ENCODE data around the gene RPS6KA2. TPM values are rescaled to one million over a fixed set of nuclear protein-coding genes. Genes with fewer than 3 reads are reported as not detected.

The RPS6KA2 gene
- total and polyA plus RNA-seq, 2 experiments from 2014 or later, result 12.5 to 25.3 TPM

DNA sequence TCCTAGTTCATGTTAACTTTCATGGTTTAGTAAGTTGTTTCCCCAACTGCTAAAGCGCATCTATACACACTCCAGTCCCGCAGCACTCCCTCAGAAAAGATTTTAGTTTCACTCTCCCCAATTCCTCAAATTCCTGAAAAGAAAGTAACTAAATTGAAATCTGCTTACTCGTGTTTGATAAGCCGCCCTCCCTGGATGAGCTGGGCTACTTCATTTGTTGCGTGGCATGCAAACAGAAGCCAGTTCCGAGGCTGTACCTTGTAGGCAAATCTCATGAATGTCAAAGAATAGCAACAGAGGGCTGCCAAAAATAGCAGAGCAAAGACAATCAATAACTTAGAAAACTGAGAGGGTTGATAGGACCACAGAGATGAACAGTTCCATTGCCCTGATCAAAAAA, 261.2 kb downstream of the RPS6KA2 start (continued):
- TF ChIP-seq, protein P1, sequence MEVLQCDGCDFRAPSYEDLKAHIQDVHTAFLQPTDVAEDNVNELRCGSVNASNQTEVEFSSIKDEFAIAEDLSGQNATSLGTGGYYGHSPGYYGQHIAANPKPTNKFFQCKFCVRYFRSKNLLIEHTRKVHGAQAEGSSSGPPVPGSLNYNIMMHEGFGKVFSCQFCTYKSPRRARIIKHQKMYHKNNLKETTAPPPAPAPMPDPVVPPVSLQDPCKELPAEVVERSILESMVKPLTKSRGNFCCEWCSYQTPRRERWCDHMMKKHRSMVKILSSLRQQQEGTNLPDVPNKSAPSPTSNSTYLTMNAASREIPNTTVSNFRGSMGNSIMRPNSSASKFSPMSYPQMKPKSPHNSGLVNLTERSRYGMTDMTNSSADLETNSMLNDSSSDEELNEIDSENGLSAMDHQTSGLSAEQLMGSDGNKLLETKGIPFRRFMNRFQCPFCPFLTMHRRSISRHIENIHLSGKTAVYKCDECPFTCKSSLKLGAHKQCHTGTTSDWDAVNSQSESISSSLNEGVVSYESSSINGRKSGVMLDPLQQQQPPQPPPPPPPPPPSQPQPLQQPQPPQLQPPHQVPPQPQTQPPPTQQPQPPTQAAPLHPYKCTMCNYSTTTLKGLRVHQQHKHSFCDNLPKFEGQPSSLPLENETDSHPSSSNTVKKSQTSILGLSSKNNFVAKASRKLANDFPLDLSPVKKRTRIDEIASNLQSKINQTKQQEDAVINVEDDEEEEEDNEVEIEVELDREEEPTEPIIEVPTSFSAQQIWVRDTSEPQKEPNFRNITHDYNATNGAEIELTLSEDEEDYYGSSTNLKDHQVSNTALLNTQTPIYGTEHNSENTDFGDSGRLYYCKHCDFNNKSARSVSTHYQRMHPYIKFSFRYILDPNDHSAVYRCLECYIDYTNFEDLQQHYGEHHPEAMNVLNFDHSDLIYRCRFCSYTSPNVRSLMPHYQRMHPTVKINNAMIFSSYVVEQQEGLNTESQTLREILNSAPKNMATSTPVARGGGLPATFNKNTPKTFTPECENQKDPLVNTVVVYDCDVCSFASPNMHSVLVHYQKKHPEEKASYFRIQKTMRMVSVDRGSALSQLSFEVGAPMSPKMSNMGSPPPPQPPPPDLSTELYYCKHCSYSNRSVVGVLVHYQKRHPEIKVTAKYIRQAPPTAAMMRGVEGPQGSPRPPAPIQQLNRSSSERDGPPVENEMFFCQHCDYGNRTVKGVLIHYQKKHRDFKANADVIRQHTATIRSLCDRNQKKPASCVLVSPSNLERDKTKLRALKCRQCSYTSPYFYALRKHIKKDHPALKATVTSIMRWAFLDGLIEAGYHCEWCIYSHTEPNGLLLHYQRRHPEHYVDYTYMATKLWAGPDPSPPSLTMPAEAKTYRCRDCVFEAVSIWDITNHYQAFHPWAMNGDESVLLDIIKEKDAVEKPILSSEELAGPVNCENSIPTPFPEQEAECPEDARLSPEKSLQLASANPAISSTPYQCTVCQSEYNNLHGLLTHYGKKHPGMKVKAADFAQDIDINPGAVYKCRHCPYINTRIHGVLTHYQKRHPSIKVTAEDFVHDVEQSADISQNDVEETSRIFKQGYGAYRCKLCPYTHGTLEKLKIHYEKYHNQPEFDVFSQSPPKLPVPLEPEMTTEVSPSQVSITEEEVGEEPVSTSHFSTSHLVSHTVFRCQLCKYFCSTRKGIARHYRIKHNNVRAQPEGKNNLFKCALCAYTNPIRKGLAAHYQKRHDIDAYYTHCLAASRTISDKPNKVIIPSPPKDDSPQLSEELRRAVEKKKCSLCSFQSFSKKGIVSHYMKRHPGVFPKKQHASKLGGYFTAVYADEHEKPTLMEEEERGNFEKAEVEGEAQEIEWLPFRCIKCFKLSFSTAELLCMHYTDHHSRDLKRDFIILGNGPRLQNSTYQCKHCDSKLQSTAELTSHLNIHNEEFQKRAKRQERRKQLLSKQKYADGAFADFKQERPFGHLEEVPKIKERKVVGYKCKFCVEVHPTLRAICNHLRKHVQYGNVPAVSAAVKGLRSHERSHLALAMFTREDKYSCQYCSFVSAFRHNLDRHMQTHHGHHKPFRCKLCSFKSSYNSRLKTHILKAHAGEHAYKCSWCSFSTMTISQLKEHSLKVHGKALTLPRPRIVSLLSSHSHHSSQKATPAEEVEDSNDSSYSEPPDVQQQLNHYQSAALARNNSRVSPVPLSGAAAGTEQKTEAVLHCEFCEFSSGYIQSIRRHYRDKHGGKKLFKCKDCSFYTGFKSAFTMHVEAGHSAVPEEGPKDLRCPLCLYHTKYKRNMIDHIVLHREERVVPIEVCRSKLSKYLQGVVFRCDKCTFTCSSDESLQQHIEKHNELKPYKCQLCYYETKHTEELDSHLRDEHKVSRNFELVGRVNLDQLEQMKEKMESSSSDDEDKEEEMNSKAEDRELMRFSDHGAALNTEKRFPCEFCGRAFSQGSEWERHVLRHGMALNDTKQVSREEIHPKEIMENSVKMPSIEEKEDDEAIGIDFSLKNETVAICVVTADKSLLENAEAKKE (CRISPR knock-in tag; IDR thresholded peaks at IDR 0.05), result no peak
- TF ChIP-seq, protein P2, sequence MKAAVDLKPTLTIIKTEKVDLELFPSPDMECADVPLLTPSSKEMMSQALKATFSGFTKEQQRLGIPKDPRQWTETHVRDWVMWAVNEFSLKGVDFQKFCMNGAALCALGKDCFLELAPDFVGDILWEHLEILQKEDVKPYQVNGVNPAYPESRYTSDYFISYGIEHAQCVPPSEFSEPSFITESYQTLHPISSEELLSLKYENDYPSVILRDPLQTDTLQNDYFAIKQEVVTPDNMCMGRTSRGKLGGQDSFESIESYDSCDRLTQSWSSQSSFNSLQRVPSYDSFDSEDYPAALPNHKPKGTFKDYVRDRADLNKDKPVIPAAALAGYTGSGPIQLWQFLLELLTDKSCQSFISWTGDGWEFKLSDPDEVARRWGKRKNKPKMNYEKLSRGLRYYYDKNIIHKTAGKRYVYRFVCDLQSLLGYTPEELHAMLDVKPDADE (IDR thresholded peaks at IDR 0.05), result no peak
- TF ChIP-seq POLR2AphosphoS5 (IDR thresholded peaks at IDR 0.05; ENCODE audit: low read depth), result no peak

DNA sequence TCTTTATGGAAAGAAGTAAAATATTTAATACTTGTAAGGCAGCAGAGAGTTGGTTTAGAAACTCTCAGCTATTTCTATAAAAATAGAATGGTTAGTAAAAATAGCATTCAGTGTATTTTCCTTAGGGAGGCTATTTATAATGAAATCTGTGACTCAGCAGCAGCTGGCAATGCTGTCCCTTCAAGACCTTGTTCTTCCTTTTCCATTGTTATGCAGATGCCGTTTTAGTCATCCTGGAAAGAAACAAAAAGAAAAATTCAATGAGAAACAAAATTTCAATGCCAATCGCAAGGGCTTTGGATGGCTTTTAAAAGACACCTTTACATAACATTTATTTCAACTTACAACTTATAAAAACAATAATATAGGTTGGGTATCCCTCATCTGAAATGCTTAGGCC, 261.8 kb downstream of the RPS6KA2 start:
- Histone ChIP-seq H3K4me3 (peak overlapping the region; percentile 27), H3K4me2 (peak overlapping the region; percentile 52), H2AFZ (no peak overlapping the region), H3K79me2 (replicated peaks; ENCODE audit: insufficient read depth) (no peaks in the 10 kb centered on the region), H3K4me1 (ENCODE audit: insufficient read depth) (peaks cover 28% of the 10 kb centered on the region), H3F3A (replicated peaks; ENCODE audit: low read depth) (no peaks in the 10 kb centered on the region), H4K20me1 (replicated peaks; ENCODE audit: insufficient read depth) (no peaks in the 10 kb centered on the region), H3K9me2 (ENCODE audit: insufficient read depth) (no peaks in the 10 kb centered on the region), H3K27ac (ENCODE audit: low read depth) (peak overlapping the region; percentile 88), H3K36me3 (ENCODE audit: insufficient read depth) (no peaks in the 10 kb centered on the region), H3K27me3 (ENCODE audit: insufficient read depth) (no peaks in the 10 kb centered on the region)
- H3K9me3 Mint-ChIP-seq, result no peaks in the 10 kb centered on the region
- H3K4me3 Mint-ChIP-seq, result peak overlapping the region; percentile 61
- ATAC-seq (peak; percentile 76), DNase-seq (ENCODE audit: low spot score) (peak; percentile 91)
- peaks cover 52% of the 10 kb centered on the region for H3K4me1 Mint-ChIP-seq
- peak overlapping the region; percentile 99 for H3K27ac Mint-ChIP-seq
- H3K27me3 Mint-ChIP-seq (ENCODE audit: insufficient read depth, low read depth, poor library complexity), result peaks cover 4% of the 10 kb centered on the region
- H3K36me3 Mint-ChIP-seq (ENCODE audit: low read depth), result peaks cover 11% of the 10 kb centered on the region; the same call in 2 of the 3 replicates
- TF ChIP-seq NANOG (IDR thresholded peaks at IDR 0.05; ENCODE audit: borderline replicate concordance) (peak; percentile 91), EZH2 (IDR thresholded peaks at IDR 0.05; ENCODE audit: low read depth, unreplicated experiment) (no peak)
